Cardiac muscle cell (in vitro differentiated cells and primary cell): ENCODE measurements around the gene SLC6A1. TPM values are rescaled to one million over a fixed set of nuclear protein-coding genes. Genes with fewer than 3 reads are reported as not detected.

Experiments used
- DNase-seq, 2 donors: peaks; one replicate each; pipeline versions ENCODE4 v3.0.0 to v3.0.0-alpha.2; 2010 to 2017; ENCODE audit warnings: low read depth in 1 of 2, low spot score in 1 of 2
- H3K27ac ChIP-seq: fragments of 200-600 bp; sonication (generic); 2 replicates; pipeline ENCODE4 v1.5.1; 2016
- H3K27me3 ChIP-seq: fragments of 200-600 bp; sonication (generic); 2 replicates; pipeline ENCODE4 v1.6.0; 2016; ENCODE audit warnings: control low read depth
- H3K36me3 ChIP-seq: fragments of 200-600 bp; sonication (generic); 2 replicates; pipeline ENCODE4 v1.5.1; 2016; ENCODE audit warnings: control low read depth
- H3K4me1 ChIP-seq: fragments of 200-600 bp; sonication (generic); 2 replicates; pipeline ENCODE4 v1.8.1; 2017; ENCODE audit warnings: low read depth, mild to moderate bottlenecking, mixed run types
- H3K4me3 ChIP-seq: fragments of 200-600 bp; sonication (generic); 2 replicates; pipeline ENCODE4 v1.5.1; 2016; ENCODE audit warnings: mild to moderate bottlenecking
- H3K9me3 ChIP-seq: fragments of 200-600 bp; sonication (generic); 2 replicates; pipeline ENCODE4 v1.5.1; 2017; ENCODE audit warnings: low read depth, mild to moderate bottlenecking, control low read depth
- CTCF ChIP-seq: IDR thresholded peaks from 2 replicates; pipeline ENCODE4 v1.5.1; 2012; ENCODE audit warnings: low read depth, mild to moderate bottlenecking, low read length
- polyA plus RNA-seq: library from polyadenylated mRNA; unstranded; fragments of >200 nt; fragmentation: Nextera tagmentation; extraction: Ambion mirVana; gene quantifications from 2 replicates; pipeline ENCODE4 v1.2.1, GENCODE V29; 2016
- total RNA-seq: library from RNA; depleted of rRNA; stranded (reverse); fragments of >200 nt; gene quantifications from 2 replicates; pipeline ENCODE4 v1.2.3, GENCODE V29; 2016

SLC6A1 gene
- total and polyA plus RNA-seq, 2 experiments from 2014 or later, result not detected

DNA sequence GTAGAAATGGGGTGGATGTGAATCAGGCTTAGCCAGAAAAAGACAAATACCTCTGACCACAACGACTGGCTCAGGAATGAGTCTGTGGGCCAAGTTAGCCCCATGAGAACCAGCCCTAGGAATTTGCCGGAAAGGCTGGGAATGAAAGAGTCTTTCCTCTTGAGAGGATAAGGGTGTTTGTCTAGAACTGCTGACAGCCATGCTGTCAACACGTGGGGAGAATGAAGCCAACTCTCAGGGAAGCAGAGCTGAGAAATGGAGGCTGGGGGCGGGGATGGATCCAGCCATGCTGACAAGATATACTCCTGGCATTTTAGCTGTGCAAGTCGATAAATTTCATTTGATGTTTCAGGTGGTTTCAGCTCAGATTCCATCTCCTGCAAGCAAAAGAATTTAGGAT is 10.6 kb upstream of the SLC6A1 start:
- Histone ChIP-seq H3K4me1 (peaks cover 19% of the 10 kb centered on the region), H3K27ac (no peak overlapping the region), H3K4me3 (no peak overlapping the region), H3K27me3 (no peaks in the 10 kb centered on the region), H3K9me3 (no peaks in the 10 kb centered on the region), H3K36me3 (no peaks in the 10 kb centered on the region)
- peak; percentile 78 to 85 for DNase-seq
- no peak for TF ChIP-seq CTCF

GRCh38 chr3:10982782-10983181 is 9.8 kb upstream of the SLC6A1 start:
- peaks cover 19% of the 10 kb centered on the region for H3K4me1 ChIP-seq
- H3K36me3 ChIP-seq, result no peaks in the 10 kb centered on the region
- no peak for TF ChIP-seq CTCF
- no peak overlapping the region for H3K4me3 ChIP-seq
- H3K27ac ChIP-seq, result no peak overlapping the region
- no peak for DNase-seq
- H3K9me3 ChIP-seq, result no peaks in the 10 kb centered on the region
- H3K27me3 ChIP-seq, result no peaks in the 10 kb centered on the region

GRCh38 chr3:10983219-10983916 is 9.2 kb upstream of the SLC6A1 start:
- Histone ChIP-seq H3K4me3 (no peak overlapping the region), H3K27me3 (no peaks in the 10 kb centered on the region), H3K36me3 (no peaks in the 10 kb centered on the region), H3K27ac (no peak overlapping the region), H3K9me3 (no peaks in the 10 kb centered on the region), H3K4me1 (peaks cover 19% of the 10 kb centered on the region)
- TF ChIP-seq CTCF, result peak; percentile 88
- peak; percentile 33 to 66 for DNase-seq

DNA sequence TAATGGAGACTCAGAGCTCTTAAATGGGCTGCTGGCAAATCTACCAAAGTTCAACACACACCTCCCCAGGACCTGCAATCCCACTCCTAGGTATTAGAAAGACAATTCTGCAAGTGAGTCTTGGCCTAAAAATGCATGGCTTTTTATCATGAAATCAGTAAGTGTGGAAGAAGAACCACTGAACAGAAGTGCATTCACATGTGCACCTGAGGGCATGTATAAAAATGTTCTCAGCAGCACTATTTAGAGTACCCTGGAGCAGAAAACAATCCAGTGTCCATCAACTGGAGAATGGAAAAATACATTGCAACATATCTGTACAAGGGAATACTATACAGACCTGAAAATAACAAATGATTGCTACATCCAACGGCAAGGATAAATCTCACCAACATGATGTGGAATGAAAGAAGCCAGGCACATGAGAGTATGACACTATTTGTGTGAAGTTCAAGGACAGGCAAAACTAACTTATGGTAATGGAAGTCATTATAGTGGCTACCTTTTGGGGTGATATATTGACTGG is 8.1 kb upstream of the SLC6A1 start:
- no peak for DNase-seq
- H3K36me3 ChIP-seq, result no peaks in the 10 kb centered on the region
- H3K27ac ChIP-seq, result no peak overlapping the region
- TF ChIP-seq CTCF, result no peak
- no peaks in the 10 kb centered on the region for H3K27me3 ChIP-seq
- no peaks in the 10 kb centered on the region for H3K9me3 ChIP-seq
- H3K4me1 ChIP-seq, result peaks cover 19% of the 10 kb centered on the region
- H3K4me3 ChIP-seq, result no peak overlapping the region

DNA sequence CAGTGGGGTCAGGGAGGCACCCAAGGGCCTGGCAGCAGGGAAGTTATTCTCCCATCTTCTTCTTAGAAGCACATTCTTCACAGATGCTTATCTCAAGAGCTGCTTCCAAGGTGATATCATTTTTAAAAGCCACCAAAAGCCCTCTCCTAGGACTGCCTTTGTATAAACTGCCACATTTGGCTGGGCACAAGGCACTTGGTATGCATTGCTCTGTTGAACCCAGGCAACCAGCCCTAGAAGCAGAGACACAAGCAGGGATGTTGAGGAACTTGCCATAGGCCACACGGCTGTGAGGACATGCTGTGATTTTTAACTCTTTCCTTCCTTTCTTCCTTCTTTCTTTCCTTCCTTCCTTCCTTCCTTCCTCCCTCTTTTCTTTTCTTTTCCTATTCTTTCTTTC is 7.4 kb upstream of the SLC6A1 start:
- no peak for TF ChIP-seq CTCF
- no peaks in the 10 kb centered on the region for H3K36me3 ChIP-seq
- H3K4me1 ChIP-seq, result peaks cover 14% of the 10 kb centered on the region
- no peak for DNase-seq
- no peaks in the 10 kb centered on the region for H3K9me3 ChIP-seq
- no peak overlapping the region for H3K4me3 ChIP-seq
- peaks cover 4% of the 10 kb centered on the region for H3K27me3 ChIP-seq
- no peak overlapping the region for H3K27ac ChIP-seq
